K562 (cell line): ENCODE results near the gene PTH1R. TPM values are rescaled to one million over a fixed set of nuclear protein-coding genes. Genes with fewer than 3 reads are reported as not detected.

ENCODE experiments used
- CHD7 ChIP-seq: fragments of 200-600 bp; sonication (generic); IDR thresholded peaks from one replicate; pipeline ENCODE4 v1.6.1; 2012; ENCODE audit warnings: mild to moderate bottlenecking, low read depth, low read length, inconsistent platforms
- polyA plus RNA-seq, 8 experiments: library from polyadenylated mRNA; depleted of rRNA in 4 of 8; stranded (reverse) in 5 of 8; unstranded in 3 of 8; fragments of >200 nt; fragmentation: Nextera tagmentation in 2 of 8; fragmentation: Illumina TruSeq in 1 of 8; extraction: Ambion mirVana in 2 of 8; extraction: Trizol in 1 of 8; gene quantifications; 2 replicates each; pipeline versions ENCODE4 v1.2.1 to v1.2.3, GENCODE V29; 2011 to 2014; ENCODE audit warnings: inconsistent platforms in 1 of 8, missing spikeins in 1 of 8
- total RNA-seq, 7 experiments: library from RNA; depleted of rRNA in 6 of 7; stranded (reverse); fragments of >200 nt in 6 of 7; fragmentation: Illumina TruSeq in 2 of 7; extraction: Trizol in 2 of 7; gene quantifications; 2 replicates each; pipeline versions ENCODE4 v1.2.1 to v1.2.3, GENCODE V29; 2011 to 2021; ENCODE audit warnings: low replicate concordance in 1 of 7

Gene PTH1R
- total and polyA plus RNA-seq, 9 of the 15 experiments (the other 6 are each of a cell fraction or from before 2014, with no cell fraction given): not detected

DNA sequence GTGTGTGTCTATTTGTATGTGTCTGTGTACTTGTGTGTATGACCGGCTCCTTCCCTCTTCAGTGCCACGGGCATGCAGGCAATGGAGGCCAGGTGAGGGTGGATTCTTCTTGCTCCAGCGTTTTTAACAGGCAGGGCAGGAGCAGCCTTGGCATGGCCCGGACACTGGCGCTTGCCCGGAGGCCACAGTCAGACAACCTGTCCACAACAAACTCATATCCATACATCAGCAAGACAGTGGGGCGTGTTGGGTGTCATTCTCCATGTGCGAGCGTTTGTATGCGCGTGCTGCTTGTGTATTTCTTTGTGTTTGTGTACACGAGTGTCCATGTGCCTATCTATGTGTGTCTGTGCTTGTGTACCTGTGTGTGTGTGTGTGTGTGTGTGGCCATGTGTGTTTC is 29.8 kb downstream of the PTH1R start (continued):
- no peak for TF ChIP-seq CHD7
